Adrenal gland (tissue), 5 donors: ENCODE data around the gene PRSS53.

Experiments
- POLR2A ChIP-seq, 2 donors: fragments of 450-650 bp; IDR thresholded peaks; one replicate each; pipeline ENCODE4 v1.6.1; 2017; ENCODE audit warnings: antibody characterized with exemption in 2 of 2, mild to moderate bottlenecking in 2 of 2, moderate library complexity in 1 of 2
- TF ChIP-seq, protein P1 (sequence below), 6 experiments: fragments of 450-650 bp in 4 of 6; fragments of 200-600 bp in 2 of 6; sonication (generic) in 1 of 6; IDR thresholded peaks; 1 replicate in 5 of 6; 2 replicates in 1 of 6; pipeline versions ENCODE4 v1.5.1 to v1.8.0; 2016 to 2021; ENCODE audit warnings: antibody characterized with exemption in 6 of 6, mild to moderate bottlenecking in 2 of 6, moderate library complexity in 1 of 6
- donor health status: DM: no; HTN: no; CAD: no.

DNA sequence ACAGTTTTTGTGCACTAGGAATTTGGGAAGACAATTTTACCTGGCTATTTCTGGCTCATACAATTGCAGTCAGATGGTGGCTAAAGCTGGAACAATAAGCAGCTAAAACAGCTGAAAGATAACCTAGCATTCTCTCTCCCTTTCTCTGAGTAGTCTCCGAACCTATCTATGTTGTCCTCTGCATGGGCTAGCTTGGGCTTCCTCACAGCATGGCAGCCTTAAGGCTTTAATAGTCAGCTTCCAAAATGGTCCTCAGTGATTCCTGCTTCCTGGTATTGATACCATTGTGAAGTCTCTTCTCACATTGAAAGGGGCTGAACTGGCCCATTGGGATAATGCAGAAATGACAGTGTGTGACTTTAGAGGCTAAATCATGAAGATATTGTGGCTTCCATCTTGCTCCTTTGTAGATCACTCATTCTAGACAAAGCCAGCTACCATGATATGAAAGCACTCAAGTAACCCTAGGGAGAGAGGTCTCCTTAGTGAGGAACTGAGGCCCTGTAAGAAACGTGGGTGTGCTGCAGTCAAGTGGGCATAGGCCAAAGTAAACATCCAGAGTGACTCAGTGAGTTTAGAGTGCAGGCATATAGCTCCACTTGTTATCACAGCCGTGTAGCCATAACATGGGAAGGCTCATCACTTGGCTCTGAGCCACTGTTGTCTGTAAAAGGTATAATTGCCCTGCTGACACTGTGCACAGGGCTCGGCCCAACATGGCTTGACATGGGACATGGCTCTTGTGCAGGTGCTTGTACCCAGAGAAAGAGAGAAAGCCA is 11.3 kb upstream of the PRSS53 start:
- TF ChIP-seq, protein P1, sequence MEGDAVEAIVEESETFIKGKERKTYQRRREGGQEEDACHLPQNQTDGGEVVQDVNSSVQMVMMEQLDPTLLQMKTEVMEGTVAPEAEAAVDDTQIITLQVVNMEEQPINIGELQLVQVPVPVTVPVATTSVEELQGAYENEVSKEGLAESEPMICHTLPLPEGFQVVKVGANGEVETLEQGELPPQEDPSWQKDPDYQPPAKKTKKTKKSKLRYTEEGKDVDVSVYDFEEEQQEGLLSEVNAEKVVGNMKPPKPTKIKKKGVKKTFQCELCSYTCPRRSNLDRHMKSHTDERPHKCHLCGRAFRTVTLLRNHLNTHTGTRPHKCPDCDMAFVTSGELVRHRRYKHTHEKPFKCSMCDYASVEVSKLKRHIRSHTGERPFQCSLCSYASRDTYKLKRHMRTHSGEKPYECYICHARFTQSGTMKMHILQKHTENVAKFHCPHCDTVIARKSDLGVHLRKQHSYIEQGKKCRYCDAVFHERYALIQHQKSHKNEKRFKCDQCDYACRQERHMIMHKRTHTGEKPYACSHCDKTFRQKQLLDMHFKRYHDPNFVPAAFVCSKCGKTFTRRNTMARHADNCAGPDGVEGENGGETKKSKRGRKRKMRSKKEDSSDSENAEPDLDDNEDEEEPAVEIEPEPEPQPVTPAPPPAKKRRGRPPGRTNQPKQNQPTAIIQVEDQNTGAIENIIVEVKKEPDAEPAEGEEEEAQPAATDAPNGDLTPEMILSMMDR (IDR thresholded peaks at IDR 0.05) = no peak
- no peak for TF ChIP-seq POLR2A (IDR thresholded peaks at IDR 0.05)
